ENCODE measurements around the gene TRIM44. TPM values are rescaled to one million over a fixed set of nuclear protein-coding genes. Genes with fewer than 3 reads are reported as not detected.
"Not testable (repeated sequence)": the region's sequence is repeated elsewhere in the genome, so short reads cannot be mapped to it uniquely, and the experiment has no call there.

The TRIM44 gene
- total and polyA plus RNA-seq, 8 donors, result 57.6 to 72.1 (median 65.2) TPM

- DNase-seq, result no peak
- H3K27me3 ChIP-seq, result no peaks in the 10 kb centered on the region
- TF ChIP-seq, protein P1, sequence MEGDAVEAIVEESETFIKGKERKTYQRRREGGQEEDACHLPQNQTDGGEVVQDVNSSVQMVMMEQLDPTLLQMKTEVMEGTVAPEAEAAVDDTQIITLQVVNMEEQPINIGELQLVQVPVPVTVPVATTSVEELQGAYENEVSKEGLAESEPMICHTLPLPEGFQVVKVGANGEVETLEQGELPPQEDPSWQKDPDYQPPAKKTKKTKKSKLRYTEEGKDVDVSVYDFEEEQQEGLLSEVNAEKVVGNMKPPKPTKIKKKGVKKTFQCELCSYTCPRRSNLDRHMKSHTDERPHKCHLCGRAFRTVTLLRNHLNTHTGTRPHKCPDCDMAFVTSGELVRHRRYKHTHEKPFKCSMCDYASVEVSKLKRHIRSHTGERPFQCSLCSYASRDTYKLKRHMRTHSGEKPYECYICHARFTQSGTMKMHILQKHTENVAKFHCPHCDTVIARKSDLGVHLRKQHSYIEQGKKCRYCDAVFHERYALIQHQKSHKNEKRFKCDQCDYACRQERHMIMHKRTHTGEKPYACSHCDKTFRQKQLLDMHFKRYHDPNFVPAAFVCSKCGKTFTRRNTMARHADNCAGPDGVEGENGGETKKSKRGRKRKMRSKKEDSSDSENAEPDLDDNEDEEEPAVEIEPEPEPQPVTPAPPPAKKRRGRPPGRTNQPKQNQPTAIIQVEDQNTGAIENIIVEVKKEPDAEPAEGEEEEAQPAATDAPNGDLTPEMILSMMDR (IDR thresholded peaks at IDR 0.05), result no peak
Observed at GRCh38 chr11:35712533-35712932, 50.0 kb downstream of the TRIM44 start.

GRCh38 chr11:35714882-35715627, 52.5 kb downstream of the TRIM44 start:
- ATAC-seq, result no peak
- TF ChIP-seq, protein P1 (IDR thresholded peaks at IDR 0.05), result no peak

More at GRCh38 chr11:35712533-35712932, 50.0 kb downstream of the TRIM44 start:
- intact Hi-C loops (cut with DNase I), result no loop called here
- Histone ChIP-seq H3K36me3 (no peaks in the 10 kb centered on the region), H3K27ac (no peak overlapping the region), H3K9me3 (no peaks in the 10 kb centered on the region), H3K4me1 (no peaks in the 10 kb centered on the region), H3K4me3 (no peak overlapping the region)
- ATAC-seq, result no peak

DNA sequence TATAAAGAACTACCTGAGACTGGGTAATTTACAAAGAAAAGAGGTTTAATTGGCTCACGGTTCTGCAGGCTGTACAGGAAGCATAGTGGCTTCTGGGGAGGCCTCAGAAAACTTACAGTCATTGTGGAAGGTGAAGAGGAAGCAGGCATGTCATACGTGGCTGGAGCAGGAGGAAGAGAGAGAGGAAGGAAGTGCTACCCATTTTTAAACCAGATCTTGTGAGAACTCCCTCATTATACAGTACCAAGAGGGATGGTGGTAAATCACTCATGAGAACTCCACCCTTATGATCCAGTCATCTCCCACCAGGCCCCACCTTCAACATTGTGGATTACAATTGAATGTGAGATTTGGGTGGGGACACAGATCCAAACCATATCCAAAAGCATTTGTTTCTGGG, 53.1 kb downstream of the TRIM44 start:
- H3K27me3 ChIP-seq; H3K4me1 ChIP-seq; ATAC-seq; H3K9me3 ChIP-seq; H3K4me3 ChIP-seq; H3K36me3 ChIP-seq; DNase-seq; H3K27ac ChIP-seq; intact Hi-C loops (cut with DNase I): not testable (repeated sequence)

More at GRCh38 chr11:35714882-35715627, 52.5 kb downstream of the TRIM44 start:
- DNase-seq, result no peak
- H3K4me1 ChIP-seq, result no peaks in the 10 kb centered on the region
- H3K27ac ChIP-seq, result no peak overlapping the region
- H3K9me3 ChIP-seq, result no peaks in the 10 kb centered on the region
- H3K27me3 ChIP-seq, result no peaks in the 10 kb centered on the region
- no peaks in the 10 kb centered on the region for H3K36me3 ChIP-seq
- intact Hi-C loops (cut with DNase I), result no loop called here
- no peak overlapping the region for H3K4me3 ChIP-seq

- DNase-seq, result no peak
- no peak for ATAC-seq
- no peak overlapping the region for H3K27ac ChIP-seq
- no peaks in the 10 kb centered on the region for H3K9me3 ChIP-seq
- H3K27me3 ChIP-seq, result no peaks in the 10 kb centered on the region
- peaks cover 0 to 1% of the 10 kb centered on the region in 2 donors for H3K4me1 ChIP-seq
- H3K4me3 ChIP-seq, result no peak overlapping the region
- intact Hi-C loops (cut with DNase I), result no loop called here
- TF ChIP-seq, protein P1 (IDR thresholded peaks at IDR 0.05), result no peak
- no peaks in the 10 kb centered on the region for H3K36me3 ChIP-seq
Observed at GRCh38 chr11:35717043-35717442, 54.5 kb downstream of the TRIM44 start.

DNA sequence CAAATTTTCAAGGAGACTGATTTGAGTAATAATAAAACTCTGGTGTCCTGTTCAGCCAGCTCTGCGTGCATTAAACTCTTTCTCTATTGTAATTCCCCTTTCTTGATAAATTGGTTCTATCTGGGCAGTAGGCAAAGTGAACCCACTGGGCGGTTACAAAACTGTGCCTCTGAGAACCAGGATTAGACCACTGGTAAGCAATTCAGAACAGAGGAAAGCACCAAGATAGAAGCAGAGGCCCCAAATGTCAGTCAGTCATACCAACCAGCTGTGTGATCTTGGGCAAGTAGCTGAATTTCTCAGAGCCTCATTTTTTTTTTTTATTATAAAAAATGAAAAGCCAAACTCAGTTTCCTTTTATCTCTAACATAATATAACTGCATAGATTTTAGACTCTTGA, 54.9 kb downstream of the TRIM44 start:
- no peaks in the 10 kb centered on the region for H3K36me3 ChIP-seq
- H3K4me1 ChIP-seq, result peaks cover 0 to 6% of the 10 kb centered on the region in 2 donors
- TF ChIP-seq, protein P1 (IDR thresholded peaks at IDR 0.05), result no peak
- no peak for ATAC-seq
- intact Hi-C loops (cut with DNase I), result no loop called here
- H3K9me3 ChIP-seq, result no peaks in the 10 kb centered on the region
- no peak overlapping the region for H3K4me3 ChIP-seq
- H3K27ac ChIP-seq, result no peak overlapping the region
- DNase-seq, result no peak
- no peaks in the 10 kb centered on the region for H3K27me3 ChIP-seq
